HepG2 (cell line): Measurements from ENCODE around the gene ZBTB21.

ENCODE experiments used
- CBX2 ChIP-seq, 2 experiments: fragments of 200-600 bp in 1 of 2; sonication (generic); formaldehyde crosslinking in 1 of 2; IDR thresholded peaks; 2 replicates each; pipeline versions ENCODE4 v1.7.0 to v1.8.1; 2018 to 2022; ENCODE audit warnings: low read depth in 2 of 2, low read length in 1 of 2, mild to moderate bottlenecking in 1 of 2, missing genetic modification reagents in 1 of 2
- POLR2A ChIP-seq, 2 experiments: IDR thresholded peaks; 2 replicates each; pipeline ENCODE4 v1.6.1; 2011; ENCODE audit warnings: low read depth in 2 of 2, low read length in 2 of 2, mild to moderate bottlenecking in 1 of 2, moderate library complexity in 1 of 2; ENCODE audit not compliant: insufficient read depth in 1 of 2
- RAD21 ChIP-seq: fragments of 450-650 bp; formaldehyde crosslinking; IDR thresholded peaks from 2 replicates; pipeline ENCODE4 v1.5.0; 2020; ENCODE audit warnings: mild to moderate bottlenecking
- RFXAP ChIP-seq: sonication (generic); formaldehyde crosslinking; IDR thresholded peaks from 2 replicates; pipeline ENCODE4 v1.4.0; 2020; ENCODE audit warnings: missing genetic modification reagents, borderline replicate concordance
- YEATS2 ChIP-seq: sonication (generic); formaldehyde crosslinking; IDR thresholded peaks from 2 replicates; pipeline ENCODE4 v1.4.0; 2020; ENCODE audit warnings: missing genetic modification reagents, borderline replicate concordance
- ZNF703 ChIP-seq: sonication (generic); formaldehyde crosslinking; IDR thresholded peaks from 2 replicates; pipeline ENCODE4 v1.5.1; 2020; ENCODE audit warnings: missing genetic modification reagents, mild to moderate bottlenecking, moderate library complexity, borderline replicate concordance
- ZSCAN9 ChIP-seq: IDR thresholded peaks from 2 replicates; pipeline ENCODE4 v1.6.1; 2016; ENCODE audit warnings: borderline replicate concordance
- TF ChIP-seq, protein P1 (sequence below): sonication (generic); formaldehyde crosslinking; IDR thresholded peaks from 2 replicates; pipeline ENCODE4 v1.5.0; 2020; ENCODE audit warnings: mild to moderate bottlenecking, missing genetic modification reagents, moderate library complexity
- TF ChIP-seq, protein P2 (sequence below): sonication (generic); formaldehyde crosslinking; IDR thresholded peaks from 2 replicates; pipeline ENCODE4 v1.4.0; 2020; ENCODE audit warnings: missing genetic modification reagents, borderline replicate concordance
- TF ChIP-seq, protein P3 (sequence below): sonication (generic); formaldehyde crosslinking; IDR thresholded peaks from 2 replicates; pipeline ENCODE4 v1.8.1; 2023; ENCODE audit warnings: mild to moderate bottlenecking, moderate library complexity, missing genetic modification reagents
- TF ChIP-seq, protein P4 (sequence below): sonication (generic); formaldehyde crosslinking; IDR thresholded peaks from 2 replicates; pipeline ENCODE4 v1.4.0; 2020; ENCODE audit warnings: missing genetic modification reagents
- TF ChIP-seq, protein P5 (sequence below), 2 experiments: sonication (generic) in 1 of 2; formaldehyde crosslinking in 1 of 2; IDR thresholded peaks; 2 replicates each; pipeline versions ENCODE4 v1.4.0 to v1.6.1; 2018 to 2020; ENCODE audit warnings: missing genetic modification reagents in 2 of 2, borderline replicate concordance in 1 of 2, low read depth in 1 of 2, mild to moderate bottlenecking in 1 of 2, missing biosample characterization in 1 of 2

DNA sequence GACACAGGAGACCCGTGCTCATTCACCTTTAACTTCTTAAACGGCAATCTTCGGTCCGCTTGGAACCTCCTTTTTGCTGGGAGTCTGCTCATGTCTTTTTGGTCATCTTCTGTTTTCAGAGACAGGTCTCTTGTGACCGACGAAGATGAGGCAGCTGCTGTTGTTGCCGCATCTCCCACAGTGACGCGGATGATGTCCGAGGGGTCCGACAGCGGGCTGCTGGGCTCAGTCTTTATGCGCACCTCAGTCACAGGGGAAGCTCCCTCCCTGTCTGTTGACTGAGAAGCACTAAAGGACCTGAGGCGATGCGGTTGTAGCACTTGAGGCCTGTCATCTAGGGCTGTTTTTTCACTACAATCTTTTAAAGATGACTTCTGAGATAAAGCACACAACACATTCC lies 17.6 kb downstream of the ZBTB21 start:
- TF ChIP-seq CBX2 (IDR thresholded peaks at IDR 0.05; ENCODE audit: low read depth, low read length) (no peak), CBX2 (CRISPR knock-in tag; IDR thresholded peaks at IDR 0.05; ENCODE audit: low read depth) (no peak), YEATS2 (no peak), POLR2A (IDR thresholded peaks at IDR 0.05; ENCODE audit: insufficient read depth in 1 of 2, low read depth in 2 of 2, low read length in 2 of 2) (no peak), RAD21 (CRISPR knock-in tag) (no peak), RFXAP (CRISPR knock-in tag) (no peak), ZSCAN9 (CRISPR knock-in tag) (no peak), ZNF703 (CRISPR knock-in tag) (no peak)
- TF ChIP-seq, protein P1, sequence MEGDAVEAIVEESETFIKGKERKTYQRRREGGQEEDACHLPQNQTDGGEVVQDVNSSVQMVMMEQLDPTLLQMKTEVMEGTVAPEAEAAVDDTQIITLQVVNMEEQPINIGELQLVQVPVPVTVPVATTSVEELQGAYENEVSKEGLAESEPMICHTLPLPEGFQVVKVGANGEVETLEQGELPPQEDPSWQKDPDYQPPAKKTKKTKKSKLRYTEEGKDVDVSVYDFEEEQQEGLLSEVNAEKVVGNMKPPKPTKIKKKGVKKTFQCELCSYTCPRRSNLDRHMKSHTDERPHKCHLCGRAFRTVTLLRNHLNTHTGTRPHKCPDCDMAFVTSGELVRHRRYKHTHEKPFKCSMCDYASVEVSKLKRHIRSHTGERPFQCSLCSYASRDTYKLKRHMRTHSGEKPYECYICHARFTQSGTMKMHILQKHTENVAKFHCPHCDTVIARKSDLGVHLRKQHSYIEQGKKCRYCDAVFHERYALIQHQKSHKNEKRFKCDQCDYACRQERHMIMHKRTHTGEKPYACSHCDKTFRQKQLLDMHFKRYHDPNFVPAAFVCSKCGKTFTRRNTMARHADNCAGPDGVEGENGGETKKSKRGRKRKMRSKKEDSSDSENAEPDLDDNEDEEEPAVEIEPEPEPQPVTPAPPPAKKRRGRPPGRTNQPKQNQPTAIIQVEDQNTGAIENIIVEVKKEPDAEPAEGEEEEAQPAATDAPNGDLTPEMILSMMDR (CRISPR knock-in tag), result no peak
- TF ChIP-seq, protein P2, sequence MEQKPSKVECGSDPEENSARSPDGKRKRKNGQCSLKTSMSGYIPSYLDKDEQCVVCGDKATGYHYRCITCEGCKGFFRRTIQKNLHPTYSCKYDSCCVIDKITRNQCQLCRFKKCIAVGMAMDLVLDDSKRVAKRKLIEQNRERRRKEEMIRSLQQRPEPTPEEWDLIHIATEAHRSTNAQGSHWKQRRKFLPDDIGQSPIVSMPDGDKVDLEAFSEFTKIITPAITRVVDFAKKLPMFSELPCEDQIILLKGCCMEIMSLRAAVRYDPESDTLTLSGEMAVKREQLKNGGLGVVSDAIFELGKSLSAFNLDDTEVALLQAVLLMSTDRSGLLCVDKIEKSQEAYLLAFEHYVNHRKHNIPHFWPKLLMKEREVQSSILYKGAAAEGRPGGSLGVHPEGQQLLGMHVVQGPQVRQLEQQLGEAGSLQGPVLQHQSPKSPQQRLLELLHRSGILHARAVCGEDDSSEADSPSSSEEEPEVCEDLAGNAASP (CRISPR knock-in tag), result no peak
- TF ChIP-seq, protein P3, sequence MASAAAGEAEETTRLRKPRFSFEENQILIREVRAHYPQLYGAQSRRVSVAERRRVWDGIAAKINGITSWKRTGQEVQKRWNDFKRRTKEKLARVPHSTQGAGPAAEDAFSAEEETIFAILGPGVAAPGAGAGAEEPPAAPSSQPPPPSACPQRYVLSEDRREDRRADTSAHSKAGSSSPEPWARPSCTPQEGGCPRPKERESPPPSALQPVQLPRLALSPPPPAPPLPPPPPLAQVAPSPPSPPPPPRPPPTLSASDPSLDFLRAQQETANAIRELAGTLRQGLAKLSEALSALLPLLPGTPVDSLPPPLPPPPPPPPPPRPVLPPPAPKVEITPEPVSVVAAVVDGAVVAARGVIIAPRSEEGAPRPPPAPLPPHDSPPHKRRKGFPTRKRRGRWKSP, result no peak
- TF ChIP-seq, protein P4, sequence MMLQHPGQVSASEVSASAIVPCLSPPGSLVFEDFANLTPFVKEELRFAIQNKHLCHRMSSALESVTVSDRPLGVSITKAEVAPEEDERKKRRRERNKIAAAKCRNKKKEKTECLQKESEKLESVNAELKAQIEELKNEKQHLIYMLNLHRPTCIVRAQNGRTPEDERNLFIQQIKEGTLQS (CRISPR knock-in tag), result no peak
- TF ChIP-seq, protein P5, sequence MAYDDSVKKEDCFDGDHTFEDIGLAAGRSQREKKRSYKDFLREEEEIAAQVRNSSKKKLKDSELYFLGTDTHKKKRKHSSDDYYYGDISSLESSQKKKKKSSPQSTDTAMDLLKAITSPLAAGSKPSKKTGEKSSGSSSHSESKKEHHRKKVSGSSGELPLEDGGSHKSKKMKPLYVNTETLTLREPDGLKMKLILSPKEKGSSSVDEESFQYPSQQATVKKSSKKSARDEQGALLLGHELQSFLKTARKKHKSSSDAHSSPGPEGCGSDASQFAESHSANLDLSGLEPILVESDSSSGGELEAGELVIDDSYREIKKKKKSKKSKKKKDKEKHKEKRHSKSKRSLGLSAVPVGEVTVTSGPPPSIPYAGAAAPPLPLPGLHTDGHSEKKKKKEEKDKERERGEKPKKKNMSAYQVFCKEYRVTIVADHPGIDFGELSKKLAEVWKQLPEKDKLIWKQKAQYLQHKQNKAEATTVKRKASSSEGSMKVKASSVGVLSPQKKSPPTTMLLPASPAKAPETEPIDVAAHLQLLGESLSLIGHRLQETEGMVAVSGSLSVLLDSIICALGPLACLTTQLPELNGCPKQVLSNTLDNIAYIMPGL (CRISPR knock-in tag; IDR thresholded peaks at IDR 0.05; ENCODE audit: borderline replicate concordance in 1 of 2, low read depth in 1 of 2), result no peak
